Smooth muscle cell of the brain vasculature (primary cell): ENCODE results near the gene GUCY1A2.
"Not testable (repeated sequence)": the region's sequence is repeated elsewhere in the genome, so short reads cannot be mapped to it uniquely, and the experiment has no call there.

Experiments
- DNase-seq: peaks from one replicate; pipeline ENCODE4 v3.0.0-alpha.2; 2012; ENCODE audit warnings: low read depth, low spot score

GUCY1A2 gene

GRCh38 chr11:106840947-106841346 is 177.3 kb downstream of the GUCY1A2 start:
- DNase-seq = no peak

DNA sequence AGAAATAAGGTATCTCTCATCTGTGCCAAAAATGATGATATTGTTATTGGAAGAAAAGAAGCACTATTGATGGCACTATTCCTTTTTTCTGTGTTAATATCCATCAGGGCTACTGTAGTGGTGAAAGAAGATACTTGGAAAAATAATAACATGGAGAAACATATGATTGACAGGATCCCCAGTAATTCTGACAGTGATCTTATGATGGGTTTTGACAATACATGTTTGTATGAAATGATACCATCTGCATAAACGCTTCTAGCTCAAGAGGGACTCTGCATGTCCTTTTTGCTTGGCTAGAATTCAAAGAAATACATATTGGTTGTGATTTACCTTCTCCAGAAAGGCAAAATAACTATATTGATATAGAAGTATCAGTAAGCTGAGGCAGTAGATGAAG is 178.1 kb downstream of the GUCY1A2 start:
- DNase-seq = no peak

DNA sequence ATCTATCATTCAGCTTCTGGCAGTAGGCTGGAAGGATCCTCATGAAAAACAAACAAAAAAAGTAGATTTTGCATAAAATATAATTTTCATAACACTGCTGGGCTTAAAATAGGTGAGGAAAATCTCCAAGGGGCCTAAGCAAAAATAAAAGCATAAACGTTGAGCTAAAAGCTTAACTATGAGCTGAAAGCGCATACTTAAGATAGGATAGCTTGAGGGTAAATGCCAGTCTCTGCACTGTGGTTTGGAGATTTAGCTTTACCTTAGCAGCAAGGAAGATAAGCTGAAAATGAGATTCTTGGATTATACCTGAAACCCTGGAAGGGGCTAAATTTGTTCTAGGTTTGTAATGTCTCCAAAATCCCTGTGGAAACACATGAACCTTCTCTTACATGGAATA is 183.7 kb downstream of the GUCY1A2 start:
- DNase-seq = no peak

- DNase-seq = no peak
These were observed 189.3 kb downstream of the GUCY1A2 start for GRCh38 chr11:106828976-106829375.

- no peak for DNase-seq
These were observed 189.7 kb downstream of the GUCY1A2 start for GRCh38 chr11:106828576-106828975.

GRCh38 chr11:106827687-106828086 is 190.6 kb downstream of the GUCY1A2 start:
- no peak for DNase-seq

DNA sequence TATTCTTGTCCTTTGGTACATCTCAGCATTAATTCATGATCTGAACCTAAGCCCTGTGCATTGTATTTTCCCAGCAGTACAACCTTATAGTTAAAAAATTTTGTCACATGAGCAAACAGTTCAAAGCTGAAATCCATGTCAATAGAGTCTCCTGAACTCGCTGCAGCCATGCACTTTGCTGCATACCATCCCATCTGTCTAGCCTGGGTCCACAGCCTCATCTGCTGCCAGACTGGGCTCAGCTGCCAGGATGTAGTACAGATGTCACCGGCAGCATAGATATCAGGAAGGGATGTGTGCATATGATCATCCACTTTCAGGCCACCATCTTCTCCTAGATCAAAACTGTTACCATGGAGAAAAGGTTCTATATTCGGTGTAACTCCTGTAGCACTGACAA is 191.7 kb downstream of the GUCY1A2 start:
- not testable (repeated sequence) for DNase-seq

- DNase-seq = no peak
These were observed 196.4 kb downstream of the GUCY1A2 start for GRCh38 chr11:106821826-106822225.

DNA sequence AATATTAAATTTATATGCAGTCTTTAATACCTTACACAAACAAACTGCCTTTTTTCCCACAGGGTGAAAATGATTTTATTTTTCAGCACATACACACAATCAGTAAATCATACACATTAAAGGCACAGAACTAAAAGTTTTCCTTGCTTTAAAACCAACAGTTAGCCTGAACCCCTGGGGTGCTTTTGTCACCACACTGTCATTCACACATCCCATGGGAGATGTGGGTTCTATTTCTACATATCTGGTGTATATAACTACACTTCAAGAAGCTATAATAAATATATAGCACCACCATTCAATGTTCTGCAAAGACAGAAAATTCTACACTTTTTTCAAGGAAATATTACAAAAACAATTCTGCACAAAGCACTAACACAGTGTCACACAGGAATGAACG is 197.0 kb downstream of the GUCY1A2 start:
- no peak for DNase-seq

DNA sequence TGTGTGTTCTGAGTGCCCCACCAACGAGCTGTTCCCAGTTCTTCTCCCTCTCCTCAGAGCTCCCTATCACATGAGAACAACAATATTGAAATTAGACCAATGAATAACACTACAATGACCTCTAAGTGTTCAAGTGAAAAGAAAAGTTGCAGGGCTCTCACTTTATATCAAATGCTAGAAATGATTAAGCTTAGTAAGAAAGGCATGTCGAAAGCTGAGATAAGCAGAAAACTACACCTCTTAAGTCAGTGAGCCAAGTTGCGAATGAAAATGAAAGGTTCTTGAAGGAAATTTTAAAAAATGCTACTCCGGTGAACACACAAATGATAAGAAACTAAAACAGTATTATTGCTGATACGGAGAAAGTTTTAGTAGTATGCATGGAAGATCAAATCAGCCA is 199.8 kb downstream of the GUCY1A2 start:
- no peak for DNase-seq

DNA sequence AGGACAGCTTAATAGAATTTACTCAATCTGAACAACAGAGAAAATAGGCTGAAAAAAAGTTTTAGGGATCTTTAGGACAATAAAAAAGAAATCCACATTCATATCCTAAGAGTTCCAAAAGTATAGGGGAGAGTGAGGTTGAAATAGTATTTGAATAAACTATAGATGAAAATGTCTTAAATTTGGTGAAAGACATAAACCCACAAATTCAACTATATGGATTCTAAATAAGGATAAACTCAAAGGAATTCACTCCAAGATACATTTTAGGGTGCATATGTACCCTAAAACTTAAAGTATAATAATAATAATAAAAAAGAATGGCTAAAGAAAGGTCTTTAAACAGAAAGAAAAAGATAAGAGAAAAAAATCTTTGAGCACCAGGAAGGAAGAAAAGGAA is 203.1 kb downstream of the GUCY1A2 start:
- DNase-seq = no peak

DNA sequence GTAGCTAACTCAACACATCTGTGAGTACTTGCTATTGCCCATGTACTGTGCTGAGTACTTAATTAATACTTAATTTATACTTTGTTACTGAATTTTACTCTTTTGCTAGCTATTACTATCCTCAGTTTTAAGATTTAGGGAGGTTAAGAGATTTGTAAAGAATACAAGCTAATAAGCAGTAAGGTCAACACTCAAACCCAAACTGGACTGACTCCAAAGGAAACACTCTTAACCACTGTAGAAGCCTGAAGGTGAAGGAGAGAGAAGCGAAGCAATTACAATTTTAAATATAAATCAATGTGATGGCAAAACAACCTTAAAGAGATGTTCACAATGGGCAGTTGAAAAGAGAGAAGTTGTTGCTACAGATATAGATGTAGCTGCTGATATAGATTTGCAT is 204.5 kb downstream of the GUCY1A2 start:
- no peak for DNase-seq

DNA sequence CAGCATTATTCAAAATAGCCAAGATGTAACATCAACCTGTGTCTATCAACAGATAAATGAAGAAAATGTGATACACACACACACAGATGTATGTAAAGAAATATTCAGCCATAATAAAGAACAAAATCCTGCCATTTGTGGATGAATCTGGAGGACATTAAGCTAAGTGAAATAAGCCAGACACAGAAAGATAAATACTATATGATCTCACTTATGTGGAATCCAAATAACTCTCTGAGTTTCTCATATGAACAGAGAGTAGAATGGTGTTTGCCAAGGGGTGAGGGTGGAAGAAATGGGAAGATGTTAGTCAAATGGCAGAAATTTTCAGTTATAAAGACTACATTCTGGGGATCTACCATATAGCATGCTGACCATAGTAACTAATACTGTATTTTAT is 224.2 kb downstream of the GUCY1A2 start:
- DNase-seq = no peak

DNA sequence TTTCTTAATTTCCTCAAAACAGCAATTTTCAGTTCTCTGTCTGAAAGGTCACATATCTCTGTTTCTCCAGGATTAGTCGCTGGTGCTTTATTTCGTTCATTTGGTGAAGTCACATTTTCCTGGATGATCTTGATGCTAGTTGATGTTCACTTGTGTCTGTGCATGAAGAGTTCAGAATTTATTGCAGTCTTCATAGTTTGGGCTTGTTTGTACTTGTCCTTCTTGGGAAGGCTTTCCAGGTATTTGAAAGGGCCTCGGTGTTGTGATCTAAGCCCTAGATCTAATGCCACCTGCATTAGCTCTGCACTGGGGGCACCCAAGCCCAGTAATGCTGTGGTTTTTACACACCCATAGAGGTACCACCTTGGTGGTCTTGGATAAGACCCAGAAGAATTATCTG is 228.9 kb downstream of the GUCY1A2 start:
- no peak for DNase-seq

DNA sequence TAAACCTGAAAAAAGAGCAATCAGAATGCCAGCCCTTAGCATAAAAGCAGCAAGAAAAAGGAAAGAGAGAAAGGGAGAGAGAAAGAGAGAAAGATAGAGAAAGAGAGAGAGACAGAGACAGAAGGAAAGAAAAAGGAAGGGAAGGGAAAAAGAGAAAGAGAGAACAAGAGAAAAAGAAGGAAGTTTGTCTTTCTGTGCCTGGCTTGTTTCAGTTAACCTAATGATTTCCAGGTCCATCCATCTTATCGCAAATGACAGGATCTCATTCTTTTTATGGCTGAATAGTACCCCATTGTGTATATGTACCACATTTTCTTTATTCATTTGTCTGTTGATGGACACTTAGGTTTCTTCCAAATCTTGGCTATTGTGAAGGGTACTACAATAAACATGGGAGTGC is 230.8 kb downstream of the GUCY1A2 start:
- DNase-seq = no peak

- DNase-seq = no peak
These were observed 232.2 kb downstream of the GUCY1A2 start for GRCh38 chr11:106785913-106786650.

GRCh38 chr11:106777302-106777701 is 241.0 kb downstream of the GUCY1A2 start:
- not testable (repeated sequence) for DNase-seq

- DNase-seq = no peak
These were observed 247.7 kb downstream of the GUCY1A2 start for GRCh38 chr11:106770489-106771085.

- no peak for DNase-seq
These were observed 252.6 kb downstream of the GUCY1A2 start for GRCh38 chr11:106765469-106766258.

- no peak for DNase-seq
These were observed 254.8 kb downstream of the GUCY1A2 start for GRCh38 chr11:106763501-106763900.

DNA sequence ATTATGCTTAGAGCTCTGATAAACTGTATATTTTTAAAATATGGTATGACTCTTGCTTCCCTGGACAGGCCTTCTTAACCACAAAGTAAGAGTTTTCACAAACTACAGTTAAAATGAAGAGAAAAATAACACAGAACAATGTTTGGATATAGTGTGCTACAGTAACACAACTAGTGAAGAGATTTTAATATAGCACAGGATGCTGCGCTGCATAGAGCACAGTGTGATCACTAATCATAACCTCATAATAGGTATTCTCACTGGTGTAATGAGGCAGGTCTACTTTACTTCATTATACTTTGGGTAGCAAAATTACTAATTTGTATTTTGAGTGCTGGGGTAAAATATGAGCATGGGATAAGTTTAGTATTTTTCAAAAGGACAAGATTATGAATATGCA is 256.5 kb downstream of the GUCY1A2 start:
- DNase-seq = no peak

DNA sequence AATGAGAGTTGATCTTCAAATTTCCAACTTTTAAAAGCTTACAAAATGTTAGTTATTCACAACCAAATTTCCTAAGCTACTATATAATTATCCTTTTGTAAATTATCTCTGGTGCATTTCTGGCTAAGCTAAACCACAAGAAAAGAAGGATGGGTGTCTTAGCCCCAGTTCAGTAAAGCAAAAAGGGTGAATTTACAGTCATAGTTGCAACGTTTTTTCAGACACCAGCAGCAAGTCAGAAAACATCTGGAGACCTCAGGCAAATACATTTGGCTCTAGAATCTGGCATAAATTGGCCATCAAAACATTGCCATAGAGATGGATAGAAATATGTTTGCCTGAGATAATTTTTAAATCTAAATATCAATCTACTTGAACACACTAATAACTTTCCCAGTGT is 257.0 kb downstream of the GUCY1A2 start:
- no peak for DNase-seq

DNA sequence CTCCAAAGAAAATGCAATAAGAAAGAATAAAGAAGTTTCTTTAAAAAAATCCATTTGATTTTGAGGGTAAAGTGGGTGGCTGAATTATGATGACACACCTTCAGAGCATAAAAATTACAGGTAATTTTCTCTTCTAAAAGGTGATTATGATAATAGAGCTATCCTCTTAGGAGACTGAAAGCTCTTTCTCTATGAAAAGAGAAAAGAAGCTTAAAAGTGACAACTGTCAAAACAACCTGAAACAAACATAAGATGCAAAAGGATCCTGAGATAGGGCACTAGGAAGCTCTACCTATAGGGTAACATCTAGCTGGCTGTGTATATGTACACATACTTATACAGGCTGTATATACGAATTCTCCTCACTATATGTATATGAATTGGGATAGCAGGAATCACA is 270.2 kb downstream of the GUCY1A2 start:
- DNase-seq = no peak
